Panc1 (cell line): Measurements from ENCODE around the gene ROCK2. TPM values are rescaled to one million over a fixed set of nuclear protein-coding genes. Genes with fewer than 3 reads are reported as not detected.

Experiments used
- ATAC-seq: fragments of 200-7000 bp; cut with Tn5 transposase; 2 replicates; pipeline ENCODE4 v1.9.1; 2020; ENCODE audit warnings: mild to moderate bottlenecking, moderate library complexity
- BruUV-seq: library from RNA; stranded (reverse); fragments of 400-500 nt; replicated peaks from 2 replicates; lab custom pipeline; 2021; lab: Mats Ljungman, UMichigan
- CTCF ChIA-PET: fragments of 300-600 bp; sonication (Branson Sonifier 250); formaldehyde crosslinking; loops from one replicate; lab custom pipeline; 2022; ENCODE audit warnings: antibody characterized with exemption; lab: Charles Lee
- POLR2A ChIA-PET: fragments of 300-600 bp; sonication (Branson Sonifier 250); formaldehyde crosslinking; loops from one replicate; lab custom pipeline; 2022; ENCODE audit warnings: antibody characterized with exemption; lab: Charles Lee
- DNase-seq: peaks from one replicate; pipeline ENCODE4 v3.0.0-alpha.2; 2010; ENCODE audit warnings: low read depth, low spot score
- H3K27ac ChIP-seq: 2 replicates; pipeline ENCODE4 v1.5.1; 2011; ENCODE audit warnings: mild to moderate bottlenecking, low read length, inconsistent platforms
- H3K27me3 ChIP-seq: fragments of 200-500 bp; sonication (Bioruptor generic); 2 replicates; pipeline ENCODE4 v1.6.0; 2014; ENCODE audit warnings: low read length, inconsistent platforms; ENCODE audit not compliant: control insufficient read depth, insufficient read depth
- H3K36me3 ChIP-seq: fragments of 200-500 bp; sonication (Bioruptor generic); 2 replicates; pipeline ENCODE4 v1.5.1; 2014; ENCODE audit warnings: inconsistent platforms, mild to moderate bottlenecking, low read length, moderate library complexity; ENCODE audit not compliant: control insufficient read depth, insufficient read depth
- H3K4me1 ChIP-seq: 2 replicates; pipeline ENCODE4 v1.5.1; 2011; ENCODE audit warnings: inconsistent platforms, mild to moderate bottlenecking, low read length, moderate library complexity; ENCODE audit not compliant: control insufficient read depth, insufficient read depth
- H3K4me3 ChIP-seq, 2 experiments: 2 replicates each; pipeline ENCODE4 v1.5.1; 2011 to 2012; ENCODE audit warnings: low read depth in 2 of 2, low read length in 2 of 2, mild to moderate bottlenecking in 2 of 2, inconsistent platforms in 1 of 2, moderate library complexity in 1 of 2
- H3K9me3 ChIP-seq: fragments of 200-500 bp; sonication (Bioruptor generic); 2 replicates; pipeline ENCODE4 v1.5.1; 2014; ENCODE audit warnings: low read depth, mild to moderate bottlenecking, inconsistent platforms, low read length, moderate library complexity; ENCODE audit not compliant: control insufficient read depth, insufficient read depth
- CTCF ChIP-seq: fragments of 450-650 bp; IDR thresholded peaks from 2 replicates; pipeline ENCODE4 v1.5.1; 2017; ENCODE audit warnings: mild to moderate bottlenecking
- POLR2AphosphoS5 ChIP-seq: IDR thresholded peaks from 2 replicates; pipeline ENCODE4 v1.6.1; 2012; ENCODE audit warnings: mild to moderate bottlenecking, low read depth, low read length, moderate library complexity
- REST ChIP-seq, 2 experiments: IDR thresholded peaks; 2 replicates each; pipeline ENCODE4 v1.6.1; 2011 to 2012; ENCODE audit warnings: low read depth in 2 of 2, control low read depth in 1 of 2, low read length in 1 of 2, mild to moderate bottlenecking in 1 of 2, moderate library complexity in 1 of 2; ENCODE audit not compliant: insufficient read depth in 1 of 2
- SIN3A ChIP-seq: IDR thresholded peaks from 2 replicates; pipeline ENCODE4 v1.6.1; 2012; ENCODE audit warnings: low read depth, mild to moderate bottlenecking, low read length, moderate library complexity, borderline replicate concordance; ENCODE audit not compliant: insufficient read depth
- TCF7L2 ChIP-seq: IDR thresholded peaks from 2 replicates; pipeline ENCODE4 v1.6.1; 2011; ENCODE audit warnings: mild to moderate bottlenecking, low read depth, low read length, inconsistent platforms
- in situ Hi-C: cut with HindIII; loops from 2 replicates; pipeline ENCODE4 v1.10.0; 2016; ENCODE audit warnings: low sequenced_read_pairs, low pct_unique_long_range_greater_than_20kb
- intact Hi-C: fragments of 100-400 bp; cut with micrococcal nuclease; formaldehyde crosslinking; loops from one replicate; pipeline ENCODE4 v1.10.0; 2022; ENCODE audit not compliant: unreplicated experiment
- total RNA-seq: library from RNA; stranded (reverse); gene quantifications from one replicate; pipeline ENCODE4 v1.2.1, GENCODE V29; 2021; ENCODE audit not compliant: unreplicated experiment

ROCK2 gene
- total RNA-seq, 1 experiment from 2014 or later = 47.9 TPM

- H3K4me1 ChIP-seq = no peaks in the 10 kb centered on the region
- in situ Hi-C loops = no loop called here
- ATAC-seq (no peak), DNase-seq (no peak)
- H3K4me3 ChIP-seq = no peak overlapping the region
- no peaks in the 10 kb centered on the region for H3K27me3 ChIP-seq
- intact Hi-C loops = no loop called here
- H3K36me3 ChIP-seq = no peaks in the 10 kb centered on the region
- no TSS peak for BruUV-seq
- ChIA-PET CTCF (no interaction called here), POLR2A (no interaction called here)
- H3K9me3 ChIP-seq = no peaks in the 10 kb centered on the region
- no peak overlapping the region for H3K27ac ChIP-seq
- no peak for TF ChIP-seq REST (IDR thresholded peaks at IDR 0.05; ENCODE audit: insufficient read depth in 1 of 2, low read depth in 2 of 2, low read length in 1 of 2)
- TF ChIP-seq TCF7L2 = no peak
- TF ChIP-seq POLR2AphosphoS5 = no peak
- TF ChIP-seq SIN3A = no peak
These were observed 101.8 kb downstream of the ROCK2 start for GRCh38 chr2:11242542-11243174.

GRCh38 chr2:11241412-11242203 is 102.8 kb downstream of the ROCK2 start:
- in situ Hi-C loops (no loop called here), intact Hi-C loops (no loop called here)
- H3K27ac ChIP-seq = no peak overlapping the region
- POLR2A ChIA-PET = no interaction called here
- no peak for DNase-seq
- no TSS peak for BruUV-seq
- H3K9me3 ChIP-seq = no peaks in the 10 kb centered on the region
- no peaks in the 10 kb centered on the region for H3K4me1 ChIP-seq
- no peak overlapping the region for H3K4me3 ChIP-seq
- CTCF ChIA-PET = no interaction called here
- H3K36me3 ChIP-seq = no peaks in the 10 kb centered on the region
- H3K27me3 ChIP-seq = no peaks in the 10 kb centered on the region
- no peak for TF ChIP-seq CTCF
- no peak for TF ChIP-seq POLR2AphosphoS5
- TF ChIP-seq TCF7L2 = no peak
- no peak for TF ChIP-seq REST (IDR thresholded peaks at IDR 0.05; ENCODE audit: insufficient read depth in 1 of 2, low read depth in 2 of 2, low read length in 1 of 2)
- TF ChIP-seq SIN3A = no peak
- no peak for ATAC-seq
